ENCODE data around the gene FCHSD2.

DNA sequence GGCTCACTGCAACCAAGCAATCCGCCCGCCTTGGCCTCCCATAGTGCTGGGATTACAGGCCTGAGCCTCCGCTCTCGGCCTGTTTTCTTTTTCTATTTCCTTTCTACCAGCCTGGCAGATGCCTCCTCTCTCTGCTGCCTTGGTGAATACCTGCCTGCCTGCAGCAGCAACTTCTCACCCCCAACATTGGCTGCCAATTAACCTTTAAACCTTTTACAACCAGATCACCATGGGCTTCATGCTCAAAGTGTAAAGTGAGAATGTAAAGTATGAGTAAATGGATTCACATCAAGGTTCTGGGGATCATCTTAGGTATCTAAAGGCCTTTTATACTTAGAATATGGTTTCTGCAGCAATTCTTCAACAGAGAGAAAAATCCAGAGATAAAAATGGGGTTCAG, 13.0 kb upstream of the FCHSD2 start:
- TF ChIP-seq, protein P1, sequence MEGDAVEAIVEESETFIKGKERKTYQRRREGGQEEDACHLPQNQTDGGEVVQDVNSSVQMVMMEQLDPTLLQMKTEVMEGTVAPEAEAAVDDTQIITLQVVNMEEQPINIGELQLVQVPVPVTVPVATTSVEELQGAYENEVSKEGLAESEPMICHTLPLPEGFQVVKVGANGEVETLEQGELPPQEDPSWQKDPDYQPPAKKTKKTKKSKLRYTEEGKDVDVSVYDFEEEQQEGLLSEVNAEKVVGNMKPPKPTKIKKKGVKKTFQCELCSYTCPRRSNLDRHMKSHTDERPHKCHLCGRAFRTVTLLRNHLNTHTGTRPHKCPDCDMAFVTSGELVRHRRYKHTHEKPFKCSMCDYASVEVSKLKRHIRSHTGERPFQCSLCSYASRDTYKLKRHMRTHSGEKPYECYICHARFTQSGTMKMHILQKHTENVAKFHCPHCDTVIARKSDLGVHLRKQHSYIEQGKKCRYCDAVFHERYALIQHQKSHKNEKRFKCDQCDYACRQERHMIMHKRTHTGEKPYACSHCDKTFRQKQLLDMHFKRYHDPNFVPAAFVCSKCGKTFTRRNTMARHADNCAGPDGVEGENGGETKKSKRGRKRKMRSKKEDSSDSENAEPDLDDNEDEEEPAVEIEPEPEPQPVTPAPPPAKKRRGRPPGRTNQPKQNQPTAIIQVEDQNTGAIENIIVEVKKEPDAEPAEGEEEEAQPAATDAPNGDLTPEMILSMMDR (IDR thresholded peaks at IDR 0.05; ENCODE audit: low read depth, low read length, missing input control) = no peak
- TF ChIP-seq EGR1 (IDR thresholded peaks at IDR 0.05; ENCODE audit: low read depth in 2 of 2) (no peak), RAD21 (IDR thresholded peaks at IDR 0.05) (no peak), YY1 (IDR thresholded peaks at IDR 0.05) (no peak), SP1 (IDR thresholded peaks at IDR 0.05) (no peak), NR2F2 (IDR thresholded peaks at IDR 0.05) (no peak), GABPA (IDR thresholded peaks at IDR 0.05 in 1 of 2, conservative IDR thresholded peaks at IDR 0.05 in 1 of 2) (no peak), FOXA1 (IDR thresholded peaks at IDR 0.05) (no peak), JUND (IDR thresholded peaks at IDR 0.05) (no peak), TAF1 (conservative IDR thresholded peaks at IDR 0.05) (no peak)
- TF ChIP-seq, protein P2, sequence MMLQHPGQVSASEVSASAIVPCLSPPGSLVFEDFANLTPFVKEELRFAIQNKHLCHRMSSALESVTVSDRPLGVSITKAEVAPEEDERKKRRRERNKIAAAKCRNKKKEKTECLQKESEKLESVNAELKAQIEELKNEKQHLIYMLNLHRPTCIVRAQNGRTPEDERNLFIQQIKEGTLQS (IDR thresholded peaks at IDR 0.05) = no peak
- TF ChIP-seq, protein P3, sequence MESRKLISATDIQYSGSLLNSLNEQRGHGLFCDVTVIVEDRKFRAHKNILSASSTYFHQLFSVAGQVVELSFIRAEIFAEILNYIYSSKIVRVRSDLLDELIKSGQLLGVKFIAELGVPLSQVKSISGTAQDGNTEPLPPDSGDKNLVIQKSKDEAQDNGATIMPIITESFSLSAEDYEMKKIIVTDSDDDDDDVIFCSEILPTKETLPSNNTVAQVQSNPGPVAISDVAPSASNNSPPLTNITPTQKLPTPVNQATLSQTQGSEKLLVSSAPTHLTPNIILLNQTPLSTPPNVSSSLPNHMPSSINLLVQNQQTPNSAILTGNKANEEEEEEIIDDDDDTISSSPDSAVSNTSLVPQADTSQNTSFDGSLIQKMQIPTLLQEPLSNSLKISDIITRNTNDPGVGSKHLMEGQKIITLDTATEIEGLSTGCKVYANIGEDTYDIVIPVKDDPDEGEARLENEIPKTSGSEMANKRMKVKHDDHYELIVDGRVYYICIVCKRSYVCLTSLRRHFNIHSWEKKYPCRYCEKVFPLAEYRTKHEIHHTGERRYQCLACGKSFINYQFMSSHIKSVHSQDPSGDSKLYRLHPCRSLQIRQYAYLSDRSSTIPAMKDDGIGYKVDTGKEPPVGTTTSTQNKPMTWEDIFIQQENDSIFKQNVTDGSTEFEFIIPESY (IDR thresholded peaks at IDR 0.05) = no peak
- TF ChIP-seq, protein P4, sequence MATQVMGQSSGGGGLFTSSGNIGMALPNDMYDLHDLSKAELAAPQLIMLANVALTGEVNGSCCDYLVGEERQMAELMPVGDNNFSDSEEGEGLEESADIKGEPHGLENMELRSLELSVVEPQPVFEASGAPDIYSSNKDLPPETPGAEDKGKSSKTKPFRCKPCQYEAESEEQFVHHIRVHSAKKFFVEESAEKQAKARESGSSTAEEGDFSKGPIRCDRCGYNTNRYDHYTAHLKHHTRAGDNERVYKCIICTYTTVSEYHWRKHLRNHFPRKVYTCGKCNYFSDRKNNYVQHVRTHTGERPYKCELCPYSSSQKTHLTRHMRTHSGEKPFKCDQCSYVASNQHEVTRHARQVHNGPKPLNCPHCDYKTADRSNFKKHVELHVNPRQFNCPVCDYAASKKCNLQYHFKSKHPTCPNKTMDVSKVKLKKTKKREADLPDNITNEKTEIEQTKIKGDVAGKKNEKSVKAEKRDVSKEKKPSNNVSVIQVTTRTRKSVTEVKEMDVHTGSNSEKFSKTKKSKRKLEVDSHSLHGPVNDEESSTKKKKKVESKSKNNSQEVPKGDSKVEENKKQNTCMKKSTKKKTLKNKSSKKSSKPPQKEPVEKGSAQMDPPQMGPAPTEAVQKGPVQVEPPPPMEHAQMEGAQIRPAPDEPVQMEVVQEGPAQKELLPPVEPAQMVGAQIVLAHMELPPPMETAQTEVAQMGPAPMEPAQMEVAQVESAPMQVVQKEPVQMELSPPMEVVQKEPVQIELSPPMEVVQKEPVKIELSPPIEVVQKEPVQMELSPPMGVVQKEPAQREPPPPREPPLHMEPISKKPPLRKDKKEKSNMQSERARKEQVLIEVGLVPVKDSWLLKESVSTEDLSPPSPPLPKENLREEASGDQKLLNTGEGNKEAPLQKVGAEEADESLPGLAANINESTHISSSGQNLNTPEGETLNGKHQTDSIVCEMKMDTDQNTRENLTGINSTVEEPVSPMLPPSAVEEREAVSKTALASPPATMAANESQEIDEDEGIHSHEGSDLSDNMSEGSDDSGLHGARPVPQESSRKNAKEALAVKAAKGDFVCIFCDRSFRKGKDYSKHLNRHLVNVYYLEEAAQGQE (IDR thresholded peaks at IDR 0.05) = no peak
- TF ChIP-seq, protein P5, sequence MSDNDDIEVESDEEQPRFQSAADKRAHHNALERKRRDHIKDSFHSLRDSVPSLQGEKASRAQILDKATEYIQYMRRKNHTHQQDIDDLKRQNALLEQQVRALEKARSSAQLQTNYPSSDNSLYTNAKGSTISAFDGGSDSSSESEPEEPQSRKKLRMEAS (IDR thresholded peaks at IDR 0.05) = no peak

Measured in liver (tissue), 3 donors.